Lower leg skin (tissue), 4 donors: ENCODE measurements around the gene AP4E1. TPM values are rescaled to one million over a fixed set of nuclear protein-coding genes. Genes with fewer than 3 reads are reported as not detected.

Source experiments
- DNase-seq, 2 donors: peaks; one replicate each; pipeline ENCODE4 v3.0.0-alpha.2; 2019; ENCODE audit warnings: low spot score in 2 of 2
- H3K4me3 ChIP-seq: fragments of 200-600 bp; sonication (generic); 2 replicates; pipeline ENCODE4 v1.5.1; 2017; ENCODE audit warnings: mild to moderate bottlenecking, low read depth; ENCODE audit not compliant: poor library complexity, severe bottlenecking
- POLR2A ChIP-seq, 2 donors: fragments of 450-650 bp; IDR thresholded peaks; one replicate each; pipeline ENCODE4 v1.6.1; 2016 to 2017; ENCODE audit warnings: antibody characterized with exemption in 2 of 2, mild to moderate bottlenecking in 1 of 2, moderate library complexity in 1 of 2
- WGBS, 2 donors: methylation state at CpG; one replicate each; pipeline ENCODE4 v1.1.5; 2018; 5-methylcytosine and 5-hydroxymethylcytosine counted together
- intact Hi-C: fragments of 100-400 bp; cut with DNase I; formaldehyde crosslinking; loops from one replicate; pipeline ENCODE4 v1.15.0; 2023; ENCODE audit warnings: low total_unique reads
- total RNA-seq, 4 donors: library from RNA; depleted of rRNA; stranded (reverse); fragments of >200 nt; gene quantifications; one replicate each; pipeline ENCODE4 v1.1.0, GENCODE V29; 2016
- TF ChIP-seq, protein P1 (sequence below), 3 donors: fragments of 450-650 bp; IDR thresholded peaks; one replicate each; pipeline ENCODE4 v1.5.1; 2016; ENCODE audit warnings: antibody characterized with exemption in 3 of 3, mild to moderate bottlenecking in 3 of 3, moderate library complexity in 2 of 3

Gene AP4E1
- total RNA-seq, 4 donors from 2014 or later = 13.6 to 18.2 (median 15.2) TPM

DNA sequence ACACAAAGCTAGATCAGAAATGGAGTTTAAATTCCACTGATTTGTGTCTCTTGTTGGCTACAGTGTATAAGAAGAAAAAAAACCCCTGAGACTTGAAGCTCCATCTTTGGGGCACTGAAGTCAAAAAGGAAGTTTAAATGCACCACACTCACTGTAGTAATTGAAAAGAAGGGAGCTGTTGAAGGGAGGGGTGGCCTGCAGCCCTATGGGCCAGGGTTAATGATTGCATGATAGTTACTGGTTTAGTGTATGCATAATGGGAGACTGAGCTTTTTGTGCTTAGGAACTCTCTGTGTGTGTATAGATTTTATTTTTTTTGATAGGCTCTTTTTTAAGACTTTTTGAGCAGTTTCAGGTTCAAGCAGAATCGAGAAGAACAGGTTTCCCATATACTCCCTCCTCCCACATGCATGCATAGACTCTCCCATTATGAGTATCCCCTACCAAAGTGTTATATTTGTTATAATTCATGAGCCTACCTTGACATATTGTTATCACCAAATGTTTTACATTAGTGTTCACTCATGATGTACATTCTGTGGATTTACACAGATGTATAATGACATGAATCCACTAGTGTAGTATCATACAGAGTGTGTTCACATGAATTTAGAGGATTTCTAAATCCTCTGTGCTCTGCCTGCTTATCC lies 98.0 kb downstream of the AP4E1 start:
- intact Hi-C loops = no loop called here
- TF ChIP-seq, protein P1, sequence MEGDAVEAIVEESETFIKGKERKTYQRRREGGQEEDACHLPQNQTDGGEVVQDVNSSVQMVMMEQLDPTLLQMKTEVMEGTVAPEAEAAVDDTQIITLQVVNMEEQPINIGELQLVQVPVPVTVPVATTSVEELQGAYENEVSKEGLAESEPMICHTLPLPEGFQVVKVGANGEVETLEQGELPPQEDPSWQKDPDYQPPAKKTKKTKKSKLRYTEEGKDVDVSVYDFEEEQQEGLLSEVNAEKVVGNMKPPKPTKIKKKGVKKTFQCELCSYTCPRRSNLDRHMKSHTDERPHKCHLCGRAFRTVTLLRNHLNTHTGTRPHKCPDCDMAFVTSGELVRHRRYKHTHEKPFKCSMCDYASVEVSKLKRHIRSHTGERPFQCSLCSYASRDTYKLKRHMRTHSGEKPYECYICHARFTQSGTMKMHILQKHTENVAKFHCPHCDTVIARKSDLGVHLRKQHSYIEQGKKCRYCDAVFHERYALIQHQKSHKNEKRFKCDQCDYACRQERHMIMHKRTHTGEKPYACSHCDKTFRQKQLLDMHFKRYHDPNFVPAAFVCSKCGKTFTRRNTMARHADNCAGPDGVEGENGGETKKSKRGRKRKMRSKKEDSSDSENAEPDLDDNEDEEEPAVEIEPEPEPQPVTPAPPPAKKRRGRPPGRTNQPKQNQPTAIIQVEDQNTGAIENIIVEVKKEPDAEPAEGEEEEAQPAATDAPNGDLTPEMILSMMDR (IDR thresholded peaks at IDR 0.05) = no peak
- no peak for TF ChIP-seq POLR2A (IDR thresholded peaks at IDR 0.05)
- DNase-seq = no peak
- H3K4me3 ChIP-seq = no peak overlapping the region
- 63 to 72% methylated on average over 1 of the region's 1 CpG for WGBS, 2 donors

DNA sequence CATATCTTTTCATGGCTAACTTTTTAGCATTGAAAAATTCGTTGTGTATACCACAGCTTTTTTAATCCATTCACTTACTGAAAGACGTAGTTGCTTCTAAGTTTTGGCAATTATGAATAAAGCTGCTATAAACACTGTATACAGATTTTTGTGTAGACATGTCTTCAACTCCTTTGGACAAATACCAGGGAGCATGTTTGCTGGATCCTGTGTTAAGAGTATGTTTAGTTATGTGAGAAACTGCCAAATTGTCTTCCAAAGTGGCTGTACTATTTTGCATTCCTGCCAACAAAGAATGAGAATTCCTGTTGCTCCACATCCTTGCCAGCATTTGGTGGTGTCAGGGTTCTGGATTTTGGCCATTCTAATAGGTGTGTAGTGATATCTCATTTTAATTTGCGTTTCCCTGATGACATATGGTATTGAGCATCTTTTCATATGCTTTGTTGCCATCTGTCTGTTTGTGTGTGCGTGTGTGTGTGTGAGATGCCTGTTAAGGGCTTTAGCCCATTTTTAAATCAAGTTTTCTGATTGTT lies 98.7 kb downstream of the AP4E1 start:
- 67 to 70% methylated on average over 4 of the region's 4 CpGs for WGBS, 2 donors
- no peak for DNase-seq
- TF ChIP-seq POLR2A (IDR thresholded peaks at IDR 0.05) = no peak
- TF ChIP-seq, protein P1 (IDR thresholded peaks at IDR 0.05) = no peak
- no peak overlapping the region for H3K4me3 ChIP-seq
- intact Hi-C loops = no loop called here

DNA sequence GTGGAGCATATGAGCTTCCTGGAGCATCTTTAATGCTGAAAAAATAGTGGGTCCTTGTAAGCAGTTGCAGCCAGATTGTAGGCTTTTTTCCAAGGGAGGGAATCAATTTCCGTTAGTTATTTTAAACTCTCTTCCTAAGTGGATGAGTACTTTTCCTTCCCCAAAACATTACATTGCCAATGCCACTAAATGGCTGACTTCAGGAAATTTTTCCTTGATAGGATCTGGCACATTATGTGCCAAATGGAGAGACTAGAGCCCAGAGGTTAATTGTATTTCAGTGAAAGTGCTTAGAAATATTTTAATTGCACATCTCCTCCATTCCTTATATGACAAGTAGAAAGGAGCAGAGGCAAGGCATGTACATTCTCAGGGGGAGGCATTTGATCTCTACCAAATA lies 102.7 kb downstream of the AP4E1 start:
- TF ChIP-seq, protein P1 (IDR thresholded peaks at IDR 0.05) = no peak
- no peak for TF ChIP-seq POLR2A (IDR thresholded peaks at IDR 0.05)
- intact Hi-C loops = no loop called here
- 26 to 32% methylated on average over 1 of the region's 1 CpG for WGBS, 2 donors
- DNase-seq = no peak
- no peak overlapping the region for H3K4me3 ChIP-seq

DNA sequence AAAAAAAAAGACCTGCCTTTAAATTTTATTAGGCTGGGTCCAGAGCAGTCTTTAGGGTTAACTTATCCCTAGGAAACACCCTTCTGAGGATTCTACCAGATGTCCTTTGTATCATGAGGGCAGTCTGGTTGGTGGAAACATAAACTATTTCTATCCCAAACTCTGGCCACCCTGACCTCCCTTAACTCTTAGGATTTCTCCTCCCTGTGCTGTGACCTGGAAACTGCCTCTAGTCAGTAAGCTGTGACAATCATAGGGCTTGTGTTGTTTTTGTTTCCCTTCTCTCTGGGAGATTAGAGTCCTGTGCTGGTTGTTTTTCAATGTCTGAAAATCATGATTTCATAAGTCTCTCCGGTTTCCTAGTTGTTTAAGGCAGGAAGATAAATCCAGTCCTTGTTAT lies 108.1 kb downstream of the AP4E1 start:
- H3K4me3 ChIP-seq = no peak overlapping the region
- 73 to 74% methylated on average over 1 of the region's 1 CpG for WGBS, 2 donors
- DNase-seq = no peak
- intact Hi-C loops = no loop called here
- TF ChIP-seq, protein P1 (IDR thresholded peaks at IDR 0.05) = no peak
- TF ChIP-seq POLR2A (IDR thresholded peaks at IDR 0.05) = no peak

DNA sequence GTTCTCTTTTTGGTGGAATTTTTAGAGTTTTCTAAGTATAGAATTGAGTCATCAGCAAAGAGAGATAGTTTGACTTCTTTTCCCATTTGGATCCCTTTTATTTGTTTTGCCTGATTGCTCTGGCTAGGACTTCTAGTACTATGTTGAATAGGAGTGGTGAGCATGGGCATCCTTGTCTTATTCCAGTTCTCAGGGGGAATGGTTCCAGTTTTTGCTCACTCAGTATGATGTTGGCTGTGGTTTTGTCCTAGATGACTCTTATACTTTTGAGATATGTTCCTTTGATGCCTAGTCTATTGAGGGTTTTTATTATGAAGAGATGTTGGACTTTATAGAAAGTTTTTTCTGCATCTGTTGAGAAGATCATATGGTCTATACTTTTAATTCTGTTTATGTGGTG lies 113.7 kb downstream of the AP4E1 start:
- intact Hi-C loops = no loop called here

More for the DNA sequence above, 113.7 kb downstream of the AP4E1 start:
- DNase-seq = no peak
- TF ChIP-seq, protein P1 (IDR thresholded peaks at IDR 0.05) = no peak
- no peak for TF ChIP-seq POLR2A (IDR thresholded peaks at IDR 0.05)
- no peak overlapping the region for H3K4me3 ChIP-seq
